Astrocyte of the cerebellum (primary cell): ENCODE measurements around the gene NKX6-2.
"Not testable (repeated sequence)": the region's sequence is repeated elsewhere in the genome, so short reads cannot be mapped to it uniquely, and the experiment has no call there.

ENCODE experiments used
- DNase-seq: peaks from one replicate; pipeline ENCODE4 v3.0.0-alpha.2; 2011; ENCODE audit warnings: low read depth
- H3K4me3 ChIP-seq: 2 replicates; pipeline ENCODE4 v1.5.1; 2011; ENCODE audit warnings: mild to moderate bottlenecking, low read depth, low read length, moderate library complexity
- CTCF ChIP-seq: IDR thresholded peaks from 2 replicates; pipeline ENCODE4 v1.5.1; 2012; ENCODE audit warnings: low read length, low read depth, moderate library complexity, mild to moderate bottlenecking; ENCODE audit errors: missing control alignments
- in situ Hi-C: cut with HindIII; loops from 2 replicates; pipeline ENCODE4 v1.10.0; 2017; ENCODE audit warnings: low sequenced_read_pairs

NKX6-2 gene

GRCh38 chr10:132798403-132798802, 12.5 kb upstream of the NKX6-2 start:
- no peak for DNase-seq
- no peak overlapping the region for H3K4me3 ChIP-seq
- TF ChIP-seq CTCF = no peak
- in situ Hi-C loops = no loop called here

GRCh38 chr10:132797986-132798385, 12.0 kb upstream of the NKX6-2 start:
- H3K4me3 ChIP-seq, DNase-seq, in situ Hi-C loops: not testable (repeated sequence)

GRCh38 chr10:132796846-132797245, 10.9 kb upstream of the NKX6-2 start:
- no peak for TF ChIP-seq CTCF
- in situ Hi-C loops = no loop called here
- no peak for DNase-seq
- no peak overlapping the region for H3K4me3 ChIP-seq

GRCh38 chr10:132793871-132794849, 8.2 kb upstream of the NKX6-2 start:
- in situ Hi-C loops = no loop called here
- TF ChIP-seq CTCF = no peak
- no peak for DNase-seq
- H3K4me3 ChIP-seq = no peak overlapping the region

GRCh38 chr10:132793213-132793612, 7.3 kb upstream of the NKX6-2 start:
- no peak overlapping the region for H3K4me3 ChIP-seq
- in situ Hi-C loops = no loop called here
- no peak for TF ChIP-seq CTCF
- no peak for DNase-seq

- in situ Hi-C loops = no loop called here
- H3K4me3 ChIP-seq = no peak overlapping the region
- no peak for DNase-seq
- TF ChIP-seq CTCF = no peak
These were observed 6.8 kb upstream of the NKX6-2 start for GRCh38 chr10:132792796-132793195.

- DNase-seq, H3K4me3 ChIP-seq, in situ Hi-C loops: not testable (repeated sequence)
These were observed 6.2 kb upstream of the NKX6-2 start for GRCh38 chr10:132792099-132792498.
